Naive thymus-derived CD4-positive, alpha-beta T cell (primary cell): Measurements from ENCODE around the gene NNMT. TPM values are rescaled to one million over a fixed set of nuclear protein-coding genes. Genes with fewer than 3 reads are reported as not detected.
"Not testable (repeated sequence)": the region's sequence is repeated elsewhere in the genome, so short reads cannot be mapped to it uniquely, and the experiment has no call there.

Source experiments
- ATAC-seq: fragments of 150-1000 bp; cut with Tn5 transposase; 2 replicates; pipeline ENCODE4 v1.10.0; 2021; ENCODE audit warnings: mild to moderate bottlenecking, moderate library complexity
- CTCF ChIA-PET: fragments of 350-600 bp; sonication (Branson Sonifier 250); formaldehyde crosslinking; loops from one replicate; lab custom pipeline; 2021; ENCODE audit warnings: antibody characterized with exemption; lab: Charles Lee
- POLR2A ChIA-PET: fragments of 350-600 bp; sonication (Branson Sonifier 250); formaldehyde crosslinking; loops from one replicate; lab custom pipeline; 2021; ENCODE audit warnings: antibody characterized with exemption, inconsistent platforms; lab: Charles Lee
- DNase-seq, 9 donors: peaks; one replicate each; pipeline versions ENCODE4 v3.0.0 to v3.0.0-alpha.2; 2020 to 2022; ENCODE audit warnings: mixed read lengths in 1 of 9
- H3K27ac ChIP-seq: one replicate; pipeline ENCODE4 v1.7.0; 2013; ENCODE audit warnings: mild to moderate bottlenecking, low read depth, low read length, moderate library complexity
- H3K27me3 ChIP-seq, 2 donors: one replicate each; pipeline ENCODE4 v1.7.0; 2013; ENCODE audit warnings: low read length in 2 of 2, mild to moderate bottlenecking in 2 of 2, moderate library complexity in 2 of 2; ENCODE audit not compliant: control insufficient read depth in 2 of 2, insufficient read depth in 2 of 2
- H3K36me3 ChIP-seq, 3 experiments: 1 replicate in 2 of 3; 2 replicates in 1 of 3; pipeline ENCODE4 v1.7.0; 2013; ENCODE audit warnings: low read length in 3 of 3, mild to moderate bottlenecking in 3 of 3, moderate library complexity in 1 of 3; ENCODE audit not compliant: insufficient read depth in 3 of 3, control insufficient read depth in 2 of 3
- H3K4me1 ChIP-seq, 2 donors: one replicate each; pipeline ENCODE4 v1.7.0; 2013; ENCODE audit warnings: low read length in 2 of 2, mild to moderate bottlenecking in 2 of 2, moderate library complexity in 1 of 2; ENCODE audit not compliant: control insufficient read depth in 2 of 2, insufficient read depth in 2 of 2
- H3K4me3 ChIP-seq: 2 replicates; pipeline ENCODE4 v1.7.0; 2013; ENCODE audit warnings: mild to moderate bottlenecking, low read length
- H3K9me3 ChIP-seq, 3 experiments: 1 replicate in 2 of 3; 2 replicates in 1 of 3; pipeline ENCODE4 v1.7.0; 2013; ENCODE audit warnings: low read length in 3 of 3; ENCODE audit not compliant: control insufficient read depth in 2 of 3
- H3K27ac Mint-ChIP-seq, 9 donors: one replicate each; pipeline ENCODE4 v1.8.0; 2020 to 2022; ENCODE audit warnings: mixed read lengths in 9 of 9, mild to moderate bottlenecking in 8 of 9, moderate library complexity in 5 of 9, inconsistent platforms in 2 of 9
- H3K27me3 Mint-ChIP-seq, 5 donors: one replicate each; pipeline ENCODE4 v1.8.0; 2021 to 2022; ENCODE audit warnings: mixed read lengths in 5 of 5, mild to moderate bottlenecking in 1 of 5
- H3K36me3 Mint-ChIP-seq, 5 donors: one replicate each; pipeline ENCODE4 v1.8.0; 2020 to 2022; ENCODE audit warnings: mixed read lengths in 5 of 5, mild to moderate bottlenecking in 3 of 5, inconsistent platforms in 1 of 5
- H3K4me1 Mint-ChIP-seq, 7 donors: one replicate each; pipeline ENCODE4 v1.8.0; 2020 to 2022; ENCODE audit warnings: mixed read lengths in 7 of 7, mild to moderate bottlenecking in 3 of 7, inconsistent platforms in 1 of 7
- H3K4me3 Mint-ChIP-seq, 10 donors: one replicate each; pipeline ENCODE4 v1.8.0; 2020 to 2022; ENCODE audit warnings: mild to moderate bottlenecking in 10 of 10, mixed read lengths in 10 of 10, moderate library complexity in 6 of 10, inconsistent platforms in 2 of 10
- H3K9me3 Mint-ChIP-seq, 11 donors: one replicate each; pipeline ENCODE4 v1.8.0; 2020 to 2022; ENCODE audit warnings: mixed read lengths in 11 of 11, mild to moderate bottlenecking in 4 of 11, inconsistent platforms in 1 of 11, moderate library complexity in 1 of 11
- intact Hi-C, 2 donors: fragments of 100-400 bp; cut with micrococcal nuclease; formaldehyde crosslinking; loops; one replicate each; pipeline ENCODE4 v1.15.1; 2023
- polyA plus RNA-seq, 2 donors: library from polyadenylated mRNA; unstranded; fragments of 300-500 nt; fragmentation: Illumina TruSeq; gene quantifications; one replicate each; pipeline ENCODE4 v1.2.3, GENCODE V29; 2021
- total RNA-seq, 6 experiments: library from RNA in 5 of 6; stranded (reverse) in 5 of 6; gene quantifications; 1 replicate in 5 of 6; 2 replicates in 1 of 6; pipeline ENCODE4 v1.2.3 and lab custom pipeline; 2021 to 2026

NNMT gene
- total and polyA plus RNA-seq, 7 experiments from 2014 or later, result not detected

- Mint-ChIP-seq H3K4me1 (peaks cover 0 to 13% (median 0%) of the 10 kb centered on the region in 7 donors), H3K36me3 (peaks cover 5 to 30% (median 12%) of the 10 kb centered on the region in 5 donors), H3K4me3 (no peak overlapping the region), H3K27ac (no peak overlapping the region), H3K27me3 (peaks cover 0 to 11% (median 4%) of the 10 kb centered on the region in 5 donors), H3K9me3 (peaks cover 4 to 20% (median 10%) of the 10 kb centered on the region in 11 donors)
- ATAC-seq (no peak), DNase-seq (no peak)
- Histone ChIP-seq H3K27ac (no peak overlapping the region), H3K9me3 (peaks cover 0 to 5% (median 3%) of the 10 kb centered on the region in 3 experiments), H3K4me1 (no peaks in the 10 kb centered on the region), H3K36me3 (no peaks in the 10 kb centered on the region), H3K4me3 (no peak overlapping the region), H3K27me3 (no peaks in the 10 kb centered on the region)
- CTCF ChIA-PET, result no interaction called here
- POLR2A ChIA-PET, result no interaction called here
- intact Hi-C loops, result no loop called here
Observed at GRCh38 chr11:114326151-114326550, 30.0 kb downstream of the NNMT start.

GRCh38 chr11:114326776-114327175 lies 30.6 kb downstream of the NNMT start:
- CTCF ChIA-PET, result no interaction called here
- no peak overlapping the region for H3K27ac ChIP-seq
- Mint-ChIP-seq H3K4me3 (no peak overlapping the region), H3K27ac (peak overlapping the region in 1 of 9 donors; percentile 48), H3K9me3 (peaks cover 4 to 23% (median 11%) of the 10 kb centered on the region in 11 donors), H3K4me1 (peaks cover 0 to 7% (median 0%) of the 10 kb centered on the region in 7 donors), H3K27me3 (peaks cover 0 to 11% (median 4%) of the 10 kb centered on the region in 5 donors), H3K36me3 (peaks cover 5 to 30% (median 12%) of the 10 kb centered on the region in 5 donors)
- no peaks in the 10 kb centered on the region for H3K27me3 ChIP-seq
- intact Hi-C loops, result no loop called here
- H3K4me1 ChIP-seq, result no peaks in the 10 kb centered on the region
- DNase-seq, result no peak
- H3K9me3 ChIP-seq, result peaks cover 0 to 5% (median 3%) of the 10 kb centered on the region in 3 experiments
- POLR2A ChIA-PET, result no interaction called here
- H3K4me3 ChIP-seq, result no peak overlapping the region
- no peaks in the 10 kb centered on the region for H3K36me3 ChIP-seq
- ATAC-seq, result no peak

- ATAC-seq (no peak), DNase-seq (no peak)
- Histone ChIP-seq H3K9me3 (peaks cover 0 to 5% (median 3%) of the 10 kb centered on the region in 3 experiments), H3K27ac (no peak overlapping the region), H3K4me3 (no peak overlapping the region), H3K27me3 (no peaks in the 10 kb centered on the region), H3K36me3 (no peaks in the 10 kb centered on the region), H3K4me1 (no peaks in the 10 kb centered on the region)
- peaks cover 2 to 42% (median 18%) of the 10 kb centered on the region in 11 donors for H3K9me3 Mint-ChIP-seq
- ChIA-PET CTCF (no interaction called here), POLR2A (interaction anchor here (0.7 kb wide), 1 partner anchor 566 kb away, joined by 3 read pairs; no protein-coding TSS in a partner anchor)
- peaks cover 0 to 4% (median 0%) of the 10 kb centered on the region in 7 donors for H3K4me1 Mint-ChIP-seq
- H3K4me3 Mint-ChIP-seq, result no peak overlapping the region
- peaks cover 4 to 31% (median 9%) of the 10 kb centered on the region in 5 donors for H3K27me3 Mint-ChIP-seq
- peaks cover 7 to 32% (median 8%) of the 10 kb centered on the region in 5 donors for H3K36me3 Mint-ChIP-seq
- intact Hi-C loops, result no loop called here
- H3K27ac Mint-ChIP-seq, result no peak overlapping the region
Observed at GRCh38 chr11:114330373-114330772, 34.2 kb downstream of the NNMT start.

- Mint-ChIP-seq H3K36me3 (no peaks in the 10 kb centered on the region), H3K4me3 (peak overlapping the region; percentile 52 to 83 (median 71)), H3K27ac (peak overlapping the region in 3 of 9 donors; percentile 15 to 65 (median 17)), H3K9me3 (no peaks in the 10 kb centered on the region), H3K4me1 (peaks cover 5 to 15% (median 12%) of the 10 kb centered on the region in 7 donors), H3K27me3 (peaks cover 0 to 30% (median 0%) of the 10 kb centered on the region in 5 donors)
- Histone ChIP-seq H3K27me3 (no peaks in the 10 kb centered on the region), H3K4me1 (peaks cover 0 to 9% of the 10 kb centered on the region in 2 donors), H3K4me3 (peak overlapping the region; percentile 59), H3K9me3 (no peaks in the 10 kb centered on the region), H3K36me3 (no peaks in the 10 kb centered on the region), H3K27ac (no peak overlapping the region)
- DNase-seq (peak in 7 of 9 donors; percentile 15 to 47 (median 39)), ATAC-seq (peak; percentile 83)
- ChIA-PET CTCF (interaction anchor here (0.8 to 1.1 kb wide), 2 partner anchors 12 to 60 kb away, joined by 3 read pairs; no protein-coding TSS in a partner anchor), POLR2A (no interaction called here)
- intact Hi-C loops, result loop anchor here (1.0 to 10.0 kb wide), 9 partner anchors 8 to 1884 kb away; partner anchors contain the start of genes C11orf71 (in 2 of the 2), RBM7 (in 2 of the 2) and REXO2 (in 1 of the 2)
Observed at GRCh38 chr11:114340311-114341131, 44.3 kb downstream of the NNMT start.

DNA sequence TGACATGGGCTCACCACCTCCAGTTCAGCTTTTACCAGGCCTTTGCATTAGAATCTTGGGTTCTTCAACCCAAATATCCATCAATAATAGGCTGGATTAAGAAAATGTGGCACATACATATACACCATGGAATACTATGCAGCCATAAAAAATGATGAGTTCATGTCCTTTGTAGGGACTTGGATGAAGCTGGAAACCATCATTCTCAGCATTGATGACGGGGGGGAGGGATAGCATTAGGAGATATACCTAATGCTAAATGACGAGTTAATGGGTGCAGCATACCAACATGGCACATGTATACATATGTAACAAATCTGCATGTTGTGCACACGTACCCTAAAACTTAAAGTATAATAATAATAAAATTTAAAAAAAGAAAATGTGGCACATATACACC lies 45.5 kb downstream of the NNMT start:
- intact Hi-C loops, result loop anchor here (2.0 to 10.0 kb wide), 6 partner anchors 25 to 1883 kb away; partner anchors contain the start of genes C11orf71 (in 2 of the 2), RBM7 (in 2 of the 2) and REXO2 (in 1 of the 2)
- H3K4me1 ChIP-seq, H3K27me3 ChIP-seq, DNase-seq, H3K27ac ChIP-seq, ATAC-seq, H3K36me3 ChIP-seq, H3K27ac Mint-ChIP-seq, H3K36me3 Mint-ChIP-seq, H3K9me3 ChIP-seq, H3K9me3 Mint-ChIP-seq, H3K4me3 ChIP-seq, POLR2A ChIA-PET, CTCF ChIA-PET: not testable (repeated sequence)
- Mint-ChIP-seq H3K4me1 (peaks cover 6 to 21% (median 12%) of the 10 kb centered on the region in 7 donors), H3K27me3 (peaks cover 0 to 24% (median 0%) of the 10 kb centered on the region in 5 donors), H3K4me3 (peak overlapping the region in 1 of 10 donors; percentile 62)

DNA sequence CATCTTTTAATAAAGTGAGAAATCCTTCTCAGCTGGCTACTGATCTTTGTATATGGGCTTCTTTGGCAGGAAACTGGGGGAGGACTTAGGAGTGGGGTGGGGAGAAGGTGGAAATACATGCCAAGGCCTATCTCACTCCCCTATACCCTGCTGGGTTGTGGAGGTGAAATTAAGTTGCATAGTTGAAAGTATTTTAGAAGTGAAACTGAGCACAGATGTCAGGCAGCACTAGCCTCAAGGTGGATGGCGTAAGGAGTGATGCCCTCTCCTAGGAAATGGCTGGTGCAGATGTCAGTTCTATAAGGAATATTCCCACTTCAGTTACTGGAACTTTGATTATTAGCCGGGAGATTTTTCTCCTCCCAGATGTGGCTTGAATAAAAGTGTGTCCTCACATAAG lies 46.3 kb downstream of the NNMT start:
- Histone ChIP-seq H3K4me1 (peaks cover 3 to 9% of the 10 kb centered on the region in 2 donors), H3K36me3 (no peaks in the 10 kb centered on the region), H3K27me3 (no peaks in the 10 kb centered on the region), H3K4me3 (no peak overlapping the region), H3K9me3 (no peaks in the 10 kb centered on the region), H3K27ac (no peak overlapping the region)
- H3K4me1 Mint-ChIP-seq, result peaks cover 6 to 27% (median 16%) of the 10 kb centered on the region in 7 donors
- ChIA-PET POLR2A (no interaction called here), CTCF (no interaction called here)
- no peak for DNase-seq
- H3K9me3 Mint-ChIP-seq, result no peaks in the 10 kb centered on the region
- no peaks in the 10 kb centered on the region for H3K36me3 Mint-ChIP-seq
- intact Hi-C loops, result loop anchor here (10.0 kb wide), 2 partner anchors 262 to 1882 kb away; no protein-coding TSS in a partner anchor
- H3K27me3 Mint-ChIP-seq, result peaks cover 0 to 19% (median 0%) of the 10 kb centered on the region in 5 donors
- no peak for ATAC-seq
- H3K27ac Mint-ChIP-seq, result no peak overlapping the region
- no peak overlapping the region for H3K4me3 Mint-ChIP-seq
